GM12891 (cell line): ENCODE measurements around the gene NEB.

Source experiments
- POLR2A ChIP-seq: IDR thresholded peaks from 2 replicates; pipeline ENCODE4 v1.6.1; 2011; ENCODE audit warnings: low read depth, low read length, control low read depth
- POLR2AphosphoS5 ChIP-seq: IDR thresholded peaks from 2 replicates; pipeline ENCODE4 v1.6.1; 2011; ENCODE audit warnings: low read depth, low read length, control low read depth
- TAF1 ChIP-seq: IDR thresholded peaks from 2 replicates; pipeline ENCODE4 v1.6.1; 2011; ENCODE audit warnings: low read depth, low read length, control low read depth

- TF ChIP-seq POLR2A (no peak), POLR2AphosphoS5 (no peak), TAF1 (no peak)
Measured at GRCh38 chr2:151609705-151610104, 124.6 kb downstream of the NEB start.
